HCT116 (cell line): Measurements from ENCODE around the gene TFAP2B. TPM values are rescaled to one million over a fixed set of nuclear protein-coding genes. Genes with fewer than 3 reads are reported as not detected.

Source experiments
- ATAC-seq: fragments of 200-7000 bp; cut with Tn5 transposase; 2 replicates; pipeline ENCODE4 v1.9.1; 2020; ENCODE audit warnings: mild to moderate bottlenecking, moderate library complexity
- BruUV-seq: library from RNA; stranded (reverse); fragments of 400-500 nt; replicated peaks from 2 replicates; lab custom pipeline; 2021; lab: Mats Ljungman, UMichigan
- CTCF ChIA-PET: fragments of 300-600 bp; sonication (Branson Sonifier 250); formaldehyde crosslinking; loops from one replicate; lab custom pipeline; 2021; ENCODE audit warnings: antibody characterized with exemption; lab: Charles Lee
- POLR2A ChIA-PET: fragments of 300-600, 350-600 bp; sonication (Branson Sonifier 250); formaldehyde crosslinking; loops from one replicate; lab custom pipeline; 2021; ENCODE audit warnings: antibody characterized with exemption; lab: Charles Lee
- RAD21 ChIA-PET, 2 experiments: fragments of 300-600 bp; sonication (Branson Sonifier 250); formaldehyde crosslinking; loops; one replicate each; lab custom pipeline; 2023; ENCODE audit warnings: low total read pairs in 2 of 2; ENCODE audit not compliant: uncharacterized antibody in 2 of 2, unreplicated experiment in 2 of 2, low non-redundant PET in 1 of 2; lab: Charles Lee
- DNase-seq: peaks from one replicate; pipeline ENCODE4 v3.0.0-alpha.2; 2010; ENCODE audit warnings: low read depth, low spot score
- H2AFZ ChIP-seq: fragments of 200-600 bp; shearing (Covaris generic), sonication (generic); 2 replicates; pipeline ENCODE4 v1.6.1; 2017; ENCODE audit warnings: low read depth, mixed run types, mixed read lengths, antibody characterized with exemption, low read length; ENCODE audit not compliant: poor library complexity, severe bottlenecking
- H3K27ac ChIP-seq: 2 replicates; pipeline ENCODE4 v1.5.1; 2012; ENCODE audit warnings: low read depth, low read length
- H3K27me3 ChIP-seq: fragments of 200-600 bp; sonication (generic); 2 replicates; pipeline ENCODE4 v1.6.1; 2016; ENCODE audit warnings: mixed run types, low read length, mixed read lengths; ENCODE audit not compliant: insufficient read depth
- H3K36me3 ChIP-seq, 2 experiments: fragments of 200-500 bp in 1 of 2; fragments of 200-600 bp in 1 of 2; sonication (Bioruptor generic) in 1 of 2; sonication (generic) in 1 of 2; 2 replicates each; pipeline versions ENCODE4 v1.5.1 to v1.6.1; 2014 to 2016; ENCODE audit warnings: low read length in 2 of 2, inconsistent platforms in 1 of 2, mixed read lengths in 1 of 2, mixed run types in 1 of 2; ENCODE audit not compliant: insufficient read depth in 2 of 2, control insufficient read depth in 1 of 2
- H3K4me1 ChIP-seq, 2 experiments: fragments of 200-600 bp in 1 of 2; sonication (generic) in 1 of 2; 2 replicates each; pipeline versions ENCODE4 v1.5.1 to v1.6.1; 2012 to 2017; ENCODE audit warnings: low read length in 2 of 2, inconsistent platforms in 1 of 2, mild to moderate bottlenecking in 1 of 2, mixed read lengths in 1 of 2, mixed run types in 1 of 2, moderate library complexity in 1 of 2; ENCODE audit not compliant: insufficient read depth in 2 of 2, control insufficient read depth in 1 of 2
- H3K4me2 ChIP-seq: fragments of 200-600 bp; sonication (generic); 2 replicates; pipeline ENCODE4 v1.6.1; 2017; ENCODE audit warnings: mixed run types, low read length, mixed read lengths
- H3K4me3 ChIP-seq, 2 experiments: fragments of 200-600 bp in 1 of 2; sonication (generic) in 1 of 2; replicated peaks in 1 of 2; 2 replicates each; pipeline ENCODE4 v1.5.1; 2011 to 2016; ENCODE audit warnings: low read length in 2 of 2, control low read depth in 1 of 2, low read depth in 1 of 2, mild to moderate bottlenecking in 1 of 2, mixed read lengths in 1 of 2, mixed run types in 1 of 2
- H3K79me2 ChIP-seq: fragments of 200-600 bp; sonication (generic); 2 replicates; pipeline ENCODE4 v1.6.1; 2017; ENCODE audit warnings: mild to moderate bottlenecking, mixed run types, low read length, moderate library complexity, mixed read lengths; ENCODE audit not compliant: insufficient read depth
- H3K9ac ChIP-seq: fragments of 200-600 bp; sonication (generic); 2 replicates; pipeline ENCODE4 v1.6.1; 2016; ENCODE audit warnings: low read length, mixed read lengths
- H3K9me2 ChIP-seq: fragments of 200-600 bp; sonication (generic), shearing (Covaris generic); 2 replicates; pipeline ENCODE4 v1.6.1; 2017; ENCODE audit warnings: mixed run types, mild to moderate bottlenecking, moderate library complexity; ENCODE audit not compliant: insufficient read depth
- H3K9me3 ChIP-seq, 2 experiments: fragments of 200-500 bp in 1 of 2; fragments of 200-600 bp in 1 of 2; sonication (Bioruptor generic) in 1 of 2; sonication (generic) in 1 of 2; 2 replicates each; pipeline ENCODE4 v1.6.1; 2014 to 2017; ENCODE audit warnings: low read length in 2 of 2, mixed read lengths in 2 of 2, inconsistent platforms in 1 of 2, low read depth in 1 of 2, mild to moderate bottlenecking in 1 of 2, mixed run types in 1 of 2, moderate library complexity in 1 of 2; ENCODE audit not compliant: control insufficient read depth in 1 of 2, insufficient read depth in 1 of 2
- H4K20me1 ChIP-seq: fragments of 200-600 bp; sonication (generic), shearing (Covaris generic); 2 replicates; pipeline ENCODE4 v1.6.1; 2017; ENCODE audit warnings: mixed run types, mild to moderate bottlenecking, moderate library complexity; ENCODE audit not compliant: insufficient read depth
- ATF3 ChIP-seq: IDR thresholded peaks from 2 replicates; pipeline ENCODE4 v1.6.1; 2012
- CBX3 ChIP-seq: IDR thresholded peaks from 2 replicates; pipeline ENCODE4 v1.6.1; 2012; ENCODE audit warnings: low read depth
- CTCF ChIP-seq, 3 experiments: fragments of 200-600 bp in 1 of 3; sonication (generic) in 1 of 3; IDR thresholded peaks in 2 of 3; conservative IDR thresholded peaks in 1 of 3; 2 replicates each; pipeline ENCODE4 v1.5.1; 2012 to 2017; ENCODE audit warnings: low read depth in 2 of 3, low read length in 2 of 3, antibody characterized with exemption in 1 of 3, borderline replicate concordance in 1 of 3, control low read depth in 1 of 3, mild to moderate bottlenecking in 1 of 3, mixed read lengths in 1 of 3, mixed run types in 1 of 3, moderate library complexity in 1 of 3; ENCODE audit not compliant: insufficient read depth in 1 of 3
- EGR1 ChIP-seq: IDR thresholded peaks from 2 replicates; pipeline ENCODE4 v1.6.1; 2012; ENCODE audit warnings: low read depth
- ELF1 ChIP-seq: IDR thresholded peaks from 2 replicates; pipeline ENCODE4 v1.6.1; 2012; ENCODE audit warnings: low read depth, borderline replicate concordance
- EZH2phosphoT487 ChIP-seq: fragments of 200-600 bp; IDR thresholded peaks from 2 replicates; pipeline ENCODE4 v1.6.1; 2018; ENCODE audit warnings: antibody characterized with exemption, borderline replicate concordance
- JUND ChIP-seq: IDR thresholded peaks from 2 replicates; pipeline ENCODE4 v1.6.1; 2012
- MAX ChIP-seq: IDR thresholded peaks from 2 replicates; pipeline ENCODE4 v1.6.1; 2012
- POLR2AphosphoS5 ChIP-seq: IDR thresholded peaks from 2 replicates; pipeline ENCODE4 v1.6.1; 2011; ENCODE audit warnings: mild to moderate bottlenecking, low read depth, low read length, moderate library complexity
- RAD21 ChIP-seq: IDR thresholded peaks from 2 replicates; pipeline ENCODE4 v1.6.1; 2012; ENCODE audit warnings: low read depth, mild to moderate bottlenecking
- REST ChIP-seq: IDR thresholded peaks from 2 replicates; pipeline ENCODE4 v1.6.1; 2012; ENCODE audit warnings: low read depth
- SIN3A ChIP-seq: IDR thresholded peaks from 2 replicates; pipeline ENCODE4 v1.6.1; 2012; ENCODE audit warnings: low read depth
- SP1 ChIP-seq: IDR thresholded peaks from 2 replicates; pipeline ENCODE4 v1.6.1; 2012; ENCODE audit warnings: low read depth
- SRF ChIP-seq: IDR thresholded peaks from 2 replicates; pipeline ENCODE4 v1.6.1; 2012; ENCODE audit warnings: low read depth
- TCF7L2 ChIP-seq: IDR thresholded peaks from 2 replicates; pipeline ENCODE4 v1.7.0; 2011; ENCODE audit warnings: borderline replicate concordance, inconsistent platforms; ENCODE audit not compliant: insufficient read depth, insufficient read length; ENCODE audit errors: extremely low read depth
- YY1 ChIP-seq: IDR thresholded peaks from 2 replicates; pipeline ENCODE4 v1.6.1; 2011; ENCODE audit warnings: low read length, low read depth, moderate library complexity, mild to moderate bottlenecking; ENCODE audit not compliant: insufficient replicate concordance; ENCODE audit errors: extremely low read depth
- ZBTB33 ChIP-seq: IDR thresholded peaks from 2 replicates; pipeline ENCODE4 v1.6.1; 2011; ENCODE audit warnings: mild to moderate bottlenecking, low read length, moderate library complexity; ENCODE audit not compliant: insufficient replicate concordance; ENCODE audit errors: extremely low read depth
- ZNF274 ChIP-seq: fragments of 200-500 bp; sonication (Bioruptor generic); IDR thresholded peaks from 2 replicates; pipeline ENCODE4 v1.6.1; 2014; ENCODE audit warnings: mild to moderate bottlenecking, low read depth, low read length, inconsistent platforms
- intact Hi-C: fragments of 100-400 bp; cut with micrococcal nuclease; formaldehyde crosslinking; loops from 2 replicates; pipeline ENCODE4 v1.10.0; 2022
- total RNA-seq: library from RNA; stranded (reverse); gene quantifications from one replicate; pipeline ENCODE4 v1.2.1, GENCODE V29; 2021; ENCODE audit not compliant: unreplicated experiment

TFAP2B gene
- total RNA-seq, 1 experiment from 2014 or later: not detected

- Histone ChIP-seq H3K9me2 (no peaks in the 10 kb centered on the region), H3K79me2 (no peaks in the 10 kb centered on the region), H4K20me1 (no peaks in the 10 kb centered on the region), H2AFZ (no peak overlapping the region), H3K9me3 (peaks cover 3 to 7% of the 10 kb centered on the region in 2 experiments; a peak in 2 of 4 replicates), H3K9ac (no peak overlapping the region), H3K4me3 (no peak overlapping the region), H3K36me3 (no peaks in the 10 kb centered on the region), H3K4me1 (no peaks in the 10 kb centered on the region), H3K4me2 (no peak overlapping the region), H3K27ac (no peak overlapping the region), H3K27me3 (no peaks in the 10 kb centered on the region)
- ChIA-PET CTCF (no interaction called here), RAD21 (no interaction called here), POLR2A (no interaction called here)
- TF ChIP-seq YY1 (no peak), EGR1 (no peak), POLR2AphosphoS5 (no peak), ZNF274 (no peak), SIN3A (no peak), SP1 (no peak), SRF (no peak), MAX (no peak), ELF1 (no peak), JUND (no peak), ZBTB33 (no peak), EZH2phosphoT487 (no peak), CBX3 (no peak), CTCF (IDR thresholded peaks at IDR 0.05 in 2 of 3, conservative IDR thresholded peaks at IDR 0.05 in 1 of 3; ENCODE audit: borderline replicate concordance in 1 of 3, insufficient read depth in 1 of 3, low read depth in 2 of 3, low read length in 2 of 3) (no peak), ATF3 (no peak), REST (no peak), TCF7L2 (no peak), RAD21 (no peak)
- ATAC-seq: no peak
- DNase-seq: no peak
- intact Hi-C loops: no loop called here
- BruUV-seq: no TSS peak
Observed at GRCh38 chr6:50889935-50890334, 71.3 kb downstream of the TFAP2B start.
